SH-SY5Y (cell line): ENCODE data around the gene SERPINE3.

ENCODE experiments used
- GATA2 ChIP-seq: IDR thresholded peaks from 2 replicates; pipeline ENCODE4 v1.6.1; 2011; ENCODE audit warnings: mild to moderate bottlenecking, low read depth, low read length
- GATA3 ChIP-seq: IDR thresholded peaks from 2 replicates; pipeline ENCODE4 v1.6.1; 2011; ENCODE audit warnings: low read depth, mild to moderate bottlenecking, low read length, moderate library complexity

DNA sequence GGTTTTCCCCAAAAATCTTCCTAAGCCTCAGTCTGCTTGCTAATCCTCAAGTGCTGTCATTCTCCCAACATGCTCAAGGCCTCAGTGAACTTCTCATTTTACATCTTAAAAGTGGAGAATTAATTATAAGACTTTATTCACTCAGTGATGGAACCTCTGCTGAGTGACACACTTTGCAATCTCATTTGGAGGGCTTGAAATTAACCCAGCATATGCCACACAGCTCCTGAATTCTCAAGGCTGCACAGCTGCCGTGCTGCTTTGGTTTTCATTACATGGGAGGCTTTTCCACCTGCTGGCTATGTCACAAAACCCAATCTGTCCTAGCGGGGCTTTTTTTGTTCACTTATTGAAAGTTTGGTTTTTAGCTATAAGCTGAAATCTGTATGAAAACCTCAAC is 28.3 kb upstream of the SERPINE3 start:
- TF ChIP-seq GATA2: no peak
- no peak for TF ChIP-seq GATA3
